Measurements from ENCODE around the gene FBH1.
"Not testable (repeated sequence)": the region's sequence is repeated elsewhere in the genome, so short reads cannot be mapped to it uniquely, and the experiment has no call there.

Gene FBH1

GRCh38 chr10:5944389-5945189 is 54.5 kb downstream of the FBH1 start:
- no peak for DNase-seq

- DNase-seq = no peak
Observed at GRCh38 chr10:5945190-5945509, 55.1 kb downstream of the FBH1 start.

- no peak for DNase-seq
Observed at GRCh38 chr10:5945561-5946418, 55.7 kb downstream of the FBH1 start.

- not testable (repeated sequence) for DNase-seq
Observed at GRCh38 chr10:5946419-5946775, 56.4 kb downstream of the FBH1 start.

- DNase-seq = no peak
Observed at GRCh38 chr10:5946786-5947185, 56.7 kb downstream of the FBH1 start.

GRCh38 chr10:5947471-5948207 is 57.6 kb downstream of the FBH1 start:
- DNase-seq = no peak

- no peak for DNase-seq
Observed at GRCh38 chr10:5948208-5948585, 58.2 kb downstream of the FBH1 start.

GRCh38 chr10:5949009-5949759 is 59.1 kb downstream of the FBH1 start:
- DNase-seq = no peak

DNA sequence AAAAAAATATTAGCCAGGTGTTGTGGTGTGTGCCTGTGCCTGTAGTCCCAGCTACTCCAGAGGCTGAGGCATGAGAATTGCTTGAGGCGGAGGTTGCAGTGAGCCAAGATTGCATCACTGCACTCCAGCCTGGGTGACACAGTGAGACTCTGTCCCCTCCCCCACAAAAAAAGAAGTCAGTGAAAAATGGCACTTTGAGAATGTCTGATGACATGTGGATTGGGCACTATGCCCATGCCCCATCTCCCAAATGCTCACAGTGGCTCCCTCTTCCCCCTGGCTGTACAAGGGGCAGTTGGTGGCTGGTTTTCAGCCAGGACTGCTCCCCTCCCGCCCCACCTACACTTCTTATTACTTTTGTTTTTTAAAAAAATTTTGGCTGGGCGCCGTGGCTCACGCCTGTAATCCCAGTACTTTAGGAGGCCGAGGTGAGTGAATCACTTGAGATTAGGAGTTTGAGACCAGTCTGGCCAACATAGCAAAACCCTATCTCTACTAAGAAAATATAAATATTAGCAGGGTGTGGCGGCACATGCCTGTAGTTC is 61.2 kb downstream of the FBH1 start:
- DNase-seq = no peak

DNA sequence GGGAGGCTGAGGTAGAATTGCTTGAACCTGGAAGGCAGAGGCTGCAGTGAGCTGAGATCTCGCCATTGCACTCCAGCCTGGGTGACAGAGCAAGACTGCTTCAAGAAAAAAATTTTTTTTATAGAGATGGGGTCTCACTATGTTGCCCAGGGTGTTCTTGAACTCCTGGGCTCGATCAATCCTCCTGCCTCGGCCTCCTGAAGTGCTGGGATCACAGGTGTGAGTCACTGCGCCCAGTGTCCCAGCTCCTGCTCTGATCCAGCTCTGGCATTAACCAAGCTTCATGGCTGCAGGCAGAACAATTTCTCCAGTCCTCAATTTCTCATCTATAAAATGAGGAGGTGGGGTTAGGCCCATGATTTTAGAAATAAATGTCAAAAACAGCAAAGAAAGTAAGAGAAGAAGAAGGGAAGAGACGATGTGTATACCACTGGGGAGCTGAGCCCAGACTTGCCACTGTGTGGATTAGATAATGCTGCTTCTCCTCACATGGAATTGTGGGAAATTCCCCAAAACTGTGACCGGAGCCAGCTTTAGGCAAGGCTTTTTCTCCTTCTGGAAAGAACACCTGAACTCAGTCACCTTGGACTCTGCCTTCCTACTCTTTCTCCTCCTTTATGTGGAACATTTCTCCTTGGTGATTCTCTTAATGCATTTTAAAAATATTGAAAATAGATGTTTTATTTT is 61.8 kb downstream of the FBH1 start:
- no peak for DNase-seq

DNA sequence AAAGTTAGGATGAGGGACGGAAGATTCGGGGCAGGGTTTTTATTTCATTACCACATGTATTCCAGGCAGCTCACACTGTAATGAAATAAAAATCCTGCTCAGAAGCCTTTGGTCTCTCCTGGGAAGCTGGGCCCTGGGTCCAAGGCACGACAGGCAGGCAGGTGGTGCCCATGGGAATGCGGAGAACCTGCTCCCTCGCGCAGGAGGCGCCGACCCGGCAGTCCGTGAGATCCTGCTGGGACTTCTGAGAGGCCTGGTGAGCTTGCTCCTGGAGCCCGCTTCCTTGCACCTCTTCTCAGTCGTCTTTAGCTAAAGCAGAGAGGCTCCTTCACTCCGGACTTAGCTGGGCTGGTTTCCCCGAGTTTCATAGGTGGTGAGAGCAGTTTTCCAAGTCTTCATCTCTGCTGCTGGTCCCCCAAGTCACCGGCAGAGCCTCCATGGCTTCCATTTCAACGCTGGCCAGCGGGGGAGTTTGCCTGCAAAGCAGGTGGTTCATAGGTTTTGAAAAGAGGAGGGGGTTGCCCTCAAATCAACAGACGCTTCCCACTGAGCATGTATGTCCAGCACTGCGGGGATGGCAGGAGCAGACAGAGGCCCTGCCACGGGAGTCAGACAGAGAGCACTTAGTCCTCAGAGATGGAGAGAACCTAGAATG is 62.8 kb downstream of the FBH1 start:
- no peak for DNase-seq

- no peak for DNase-seq
Observed at GRCh38 chr10:5953676-5954075, 63.6 kb downstream of the FBH1 start.

DNA sequence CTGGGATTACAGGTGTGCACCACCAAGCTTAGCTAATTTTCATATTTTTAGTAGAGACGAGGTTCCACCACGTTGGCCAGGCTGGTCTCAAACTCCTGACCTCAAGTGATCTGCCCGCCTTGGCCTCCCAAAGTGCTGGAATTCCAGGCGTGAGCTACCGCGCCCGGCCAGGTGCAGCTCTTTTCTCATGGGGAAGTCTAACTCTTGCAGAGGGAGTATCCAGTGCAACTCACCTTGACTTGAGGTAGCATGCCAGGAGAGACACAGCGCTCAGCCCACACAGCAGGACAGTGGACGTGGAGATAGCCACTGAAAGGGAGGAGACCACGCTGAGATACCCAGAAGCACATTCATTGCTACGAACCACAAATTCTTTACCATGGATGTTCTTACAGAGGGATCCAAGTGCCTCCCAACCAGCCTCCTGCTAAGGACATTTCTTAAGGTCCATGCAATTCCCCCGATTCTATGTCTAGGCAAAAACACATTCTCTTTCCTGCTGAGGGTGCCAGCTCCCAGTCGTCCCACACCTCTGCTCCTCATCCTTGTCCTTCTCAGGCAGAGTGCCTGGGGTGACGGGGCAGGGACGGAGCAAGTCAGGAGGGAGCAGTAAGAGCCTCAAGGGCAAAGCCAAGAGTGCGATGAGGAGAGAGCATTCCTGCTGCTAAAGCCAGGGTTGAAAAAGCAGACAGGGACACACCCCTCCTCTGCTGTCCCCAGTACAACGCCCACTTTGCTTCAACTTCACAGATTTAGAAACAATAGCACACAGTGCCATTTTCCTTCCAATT is 66.3 kb downstream of the FBH1 start:
- DNase-seq = no peak

DNA sequence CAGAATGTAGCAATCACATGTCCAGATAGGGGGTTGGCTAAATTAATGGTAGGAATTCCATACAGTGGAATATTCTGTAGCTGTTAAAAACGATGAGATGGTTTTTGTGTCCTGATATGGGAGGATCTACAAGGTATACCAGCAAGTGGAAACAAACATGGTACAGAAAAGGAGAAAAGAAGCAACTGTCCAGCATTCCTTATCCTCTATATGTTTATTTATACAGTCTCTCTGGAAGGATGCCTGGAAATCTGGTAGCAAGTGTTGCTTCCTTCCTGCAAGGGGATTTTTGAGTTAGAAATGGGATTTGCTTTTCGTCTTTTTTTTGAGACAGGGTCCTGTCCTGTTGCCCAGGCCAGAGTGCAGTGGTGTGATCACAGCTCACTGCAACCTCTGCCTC is 68.0 kb downstream of the FBH1 start:
- DNase-seq = no peak

DNA sequence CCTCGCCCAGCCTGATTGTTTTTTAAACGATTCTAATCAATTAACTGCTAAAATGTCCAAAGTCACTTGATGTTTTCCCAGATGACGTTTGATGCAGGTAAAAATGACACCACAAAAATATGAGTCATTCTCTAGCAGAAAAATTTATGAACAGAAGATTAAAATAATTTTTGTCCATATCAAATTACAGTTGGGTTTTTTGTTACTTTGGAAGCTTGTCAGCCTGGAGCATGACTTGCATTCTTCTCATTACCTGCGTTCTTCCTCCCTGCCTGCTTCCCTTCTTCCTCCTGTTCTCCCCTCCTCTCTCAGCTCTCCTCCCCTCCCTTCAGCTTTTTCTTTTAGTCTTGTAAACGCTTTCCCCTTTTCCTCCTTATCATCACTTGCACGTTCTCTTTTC is 68.6 kb downstream of the FBH1 start:
- no peak for DNase-seq

DNA sequence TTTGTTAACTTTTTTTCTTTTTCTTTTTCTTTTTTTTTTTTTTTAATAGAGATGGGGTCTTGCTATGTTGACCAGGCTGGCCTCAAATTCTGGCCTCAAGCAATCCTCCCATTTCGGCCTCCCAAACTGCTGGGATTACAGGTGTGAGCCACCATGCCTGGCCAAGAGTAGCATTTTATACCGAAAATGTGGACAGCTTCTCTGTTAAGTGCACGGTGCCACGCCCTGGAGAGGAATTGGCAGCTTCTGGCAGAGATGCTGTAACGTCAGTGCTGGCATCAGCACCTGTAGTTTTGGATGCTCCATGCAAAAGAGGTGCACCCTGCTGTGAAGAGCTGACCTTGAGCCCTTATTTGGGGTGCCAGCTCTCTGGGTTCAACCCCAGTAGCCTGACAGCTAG is 69.1 kb downstream of the FBH1 start:
- DNase-seq = no peak

DNA sequence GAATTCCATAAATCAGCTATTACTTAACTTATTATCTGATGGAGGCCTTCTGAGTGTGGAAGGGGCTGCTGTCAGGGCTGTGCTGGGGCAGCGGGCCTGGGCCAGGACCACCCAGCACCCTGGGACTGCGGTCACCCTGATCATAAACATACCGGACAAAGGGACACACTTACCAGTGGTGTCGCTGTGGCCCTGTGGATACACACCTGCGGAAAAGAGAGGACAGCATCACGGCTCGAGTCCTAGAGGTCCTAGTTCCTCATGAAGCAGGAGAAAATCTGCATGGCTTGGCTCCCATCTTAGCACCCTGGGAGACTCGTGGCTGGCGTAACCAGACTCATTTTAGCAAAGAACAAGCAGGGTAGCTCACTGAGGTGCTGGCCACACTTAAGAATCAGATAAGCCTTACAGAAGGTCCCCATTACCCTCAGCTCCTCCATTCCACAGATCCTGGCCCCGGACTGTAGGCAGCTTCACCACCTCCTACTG is 69.6 kb downstream of the FBH1 start:
- DNase-seq = no peak

DNA sequence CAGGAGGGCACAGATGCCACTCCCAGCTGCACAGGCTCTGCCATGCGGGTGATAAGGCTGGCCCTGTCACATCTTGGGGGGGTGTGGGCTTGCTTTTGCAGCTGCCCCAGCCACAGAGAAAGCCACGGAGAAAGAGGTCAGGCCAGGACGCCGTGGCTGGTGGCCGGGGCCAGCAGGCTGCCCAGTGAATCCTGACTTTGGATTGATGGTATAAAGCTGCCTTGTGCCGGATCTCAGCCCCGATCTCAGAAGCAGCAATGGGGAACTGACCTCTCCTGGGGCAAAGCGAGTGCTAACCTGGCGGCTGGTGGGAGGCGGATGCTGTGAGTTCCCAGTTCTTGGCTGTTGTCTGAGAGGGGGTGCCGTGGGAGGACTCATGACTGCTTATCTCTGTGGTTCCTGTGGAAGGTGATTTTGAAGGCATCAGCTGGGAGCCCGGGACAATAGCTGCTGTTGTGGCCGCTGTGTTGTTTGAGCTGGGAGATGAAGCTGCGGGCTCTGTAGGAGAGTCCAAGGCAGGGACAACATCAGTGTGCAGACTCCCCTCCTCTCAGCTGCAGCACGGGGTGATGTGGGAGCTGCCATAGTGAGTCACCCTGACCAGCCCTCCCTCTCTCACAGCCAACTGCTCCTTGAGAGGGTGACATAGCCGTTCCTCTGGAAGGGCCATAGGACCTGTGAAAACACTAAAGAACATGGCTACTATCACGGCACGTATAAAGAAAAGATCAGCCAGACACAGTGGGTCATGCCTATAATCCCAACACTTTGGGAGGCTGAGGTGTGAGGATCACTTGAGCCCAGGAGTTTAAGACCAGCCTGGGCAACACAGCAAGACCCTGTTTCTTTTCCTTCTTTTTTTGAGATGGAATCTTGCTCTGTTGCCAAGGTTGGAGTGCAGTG is 70.3 kb downstream of the FBH1 start:
- DNase-seq = no peak

DNA sequence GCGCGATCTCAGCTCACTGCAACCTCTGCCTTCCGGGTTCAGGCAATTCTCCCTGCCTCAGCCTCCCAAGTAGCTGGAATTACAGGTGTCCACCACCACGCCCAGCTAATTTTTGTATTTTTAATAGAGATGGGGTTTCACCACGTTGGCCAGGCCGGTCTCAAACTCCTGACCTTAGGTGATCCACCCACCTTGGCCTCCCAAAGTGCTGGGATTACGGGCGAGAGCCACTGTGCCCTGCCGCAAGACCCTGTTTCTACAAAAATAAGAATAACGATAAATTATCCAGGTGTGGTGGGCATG is 70.9 kb downstream of the FBH1 start:
- not testable (repeated sequence) for DNase-seq

Data from activated T-cell treated with anti-CD3 and anti-CD28 coated beads, Interleukin-2, amount 50 U/mL, for 1 hour (primary cell).